ENCODE measurements around the gene PRDM2.
"Not testable (repeated sequence)": the region's sequence is repeated elsewhere in the genome, so short reads cannot be mapped to it uniquely, and the experiment has no call there.

The PRDM2 gene, protein sequence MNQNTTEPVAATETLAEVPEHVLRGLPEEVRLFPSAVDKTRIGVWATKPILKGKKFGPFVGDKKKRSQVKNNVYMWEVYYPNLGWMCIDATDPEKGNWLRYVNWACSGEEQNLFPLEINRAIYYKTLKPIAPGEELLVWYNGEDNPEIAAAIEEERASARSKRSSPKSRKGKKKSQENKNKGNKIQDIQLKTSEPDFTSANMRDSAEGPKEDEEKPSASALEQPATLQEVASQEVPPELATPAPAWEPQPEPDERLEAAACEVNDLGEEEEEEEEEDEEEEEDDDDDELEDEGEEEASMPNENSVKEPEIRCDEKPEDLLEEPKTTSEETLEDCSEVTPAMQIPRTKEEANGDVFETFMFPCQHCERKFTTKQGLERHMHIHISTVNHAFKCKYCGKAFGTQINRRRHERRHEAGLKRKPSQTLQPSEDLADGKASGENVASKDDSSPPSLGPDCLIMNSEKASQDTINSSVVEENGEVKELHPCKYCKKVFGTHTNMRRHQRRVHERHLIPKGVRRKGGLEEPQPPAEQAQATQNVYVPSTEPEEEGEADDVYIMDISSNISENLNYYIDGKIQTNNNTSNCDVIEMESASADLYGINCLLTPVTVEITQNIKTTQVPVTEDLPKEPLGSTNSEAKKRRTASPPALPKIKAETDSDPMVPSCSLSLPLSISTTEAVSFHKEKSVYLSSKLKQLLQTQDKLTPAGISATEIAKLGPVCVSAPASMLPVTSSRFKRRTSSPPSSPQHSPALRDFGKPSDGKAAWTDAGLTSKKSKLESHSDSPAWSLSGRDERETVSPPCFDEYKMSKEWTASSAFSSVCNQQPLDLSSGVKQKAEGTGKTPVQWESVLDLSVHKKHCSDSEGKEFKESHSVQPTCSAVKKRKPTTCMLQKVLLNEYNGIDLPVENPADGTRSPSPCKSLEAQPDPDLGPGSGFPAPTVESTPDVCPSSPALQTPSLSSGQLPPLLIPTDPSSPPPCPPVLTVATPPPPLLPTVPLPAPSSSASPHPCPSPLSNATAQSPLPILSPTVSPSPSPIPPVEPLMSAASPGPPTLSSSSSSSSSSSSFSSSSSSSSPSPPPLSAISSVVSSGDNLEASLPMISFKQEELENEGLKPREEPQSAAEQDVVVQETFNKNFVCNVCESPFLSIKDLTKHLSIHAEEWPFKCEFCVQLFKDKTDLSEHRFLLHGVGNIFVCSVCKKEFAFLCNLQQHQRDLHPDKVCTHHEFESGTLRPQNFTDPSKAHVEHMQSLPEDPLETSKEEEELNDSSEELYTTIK (N-terminal part only)

DNA sequence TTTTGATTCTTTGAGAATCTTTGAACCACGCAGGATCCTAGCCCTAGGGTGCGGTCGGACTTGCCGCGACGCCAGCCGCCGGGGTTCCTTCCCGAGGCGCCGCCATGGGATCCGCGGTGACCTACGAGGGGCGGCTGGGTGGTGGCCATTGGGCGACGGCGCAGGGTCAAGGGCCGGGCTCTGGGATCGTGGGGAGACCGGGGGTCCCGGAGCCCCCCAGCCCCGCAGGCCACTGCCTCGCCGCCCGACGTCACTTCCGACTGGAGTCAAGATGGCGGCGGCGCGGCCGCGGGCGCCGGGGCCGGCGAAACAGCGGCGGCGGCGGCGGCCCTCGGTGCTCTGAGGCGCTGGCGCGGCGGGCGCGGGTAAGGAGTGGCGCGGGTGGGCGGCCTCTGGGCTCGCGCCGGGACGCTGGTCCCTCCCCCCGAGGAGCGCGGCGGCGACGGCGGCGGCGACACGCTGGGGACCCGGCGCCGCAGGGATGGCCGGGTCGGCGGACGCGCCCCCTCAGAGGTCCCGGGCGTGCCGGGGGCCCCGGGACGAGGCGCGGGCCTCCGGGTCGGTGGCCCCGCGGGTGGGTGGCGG, at the start of gene PRDM2:
TSS of gene PRDM2 (plus strand) at position 253 of the 585 bp plus-strand sequence. CDS start 15,418 bp downstream, outside the sequence.
- DNase-seq = peak; percentile 51

DNA sequence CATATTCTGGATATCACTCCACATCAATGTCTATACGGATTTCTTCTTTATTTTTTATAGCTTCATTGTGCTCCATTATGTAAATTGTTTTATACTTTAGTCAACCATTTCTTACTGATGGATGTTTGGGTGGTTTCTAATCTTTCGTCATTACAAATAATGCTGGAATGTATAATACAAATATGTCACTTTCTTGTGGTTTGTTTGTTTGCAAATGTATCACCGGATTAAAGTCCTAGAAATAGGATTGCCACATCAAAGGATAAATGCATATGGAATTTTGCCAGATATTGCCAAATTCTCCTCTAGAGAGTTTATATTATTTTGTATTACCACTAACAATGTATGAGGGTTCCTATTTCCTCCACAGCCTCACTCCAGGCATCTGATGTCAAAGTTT, 48.7 kb upstream of the PRDM2 start:
- DNase-seq = no peak

DNA sequence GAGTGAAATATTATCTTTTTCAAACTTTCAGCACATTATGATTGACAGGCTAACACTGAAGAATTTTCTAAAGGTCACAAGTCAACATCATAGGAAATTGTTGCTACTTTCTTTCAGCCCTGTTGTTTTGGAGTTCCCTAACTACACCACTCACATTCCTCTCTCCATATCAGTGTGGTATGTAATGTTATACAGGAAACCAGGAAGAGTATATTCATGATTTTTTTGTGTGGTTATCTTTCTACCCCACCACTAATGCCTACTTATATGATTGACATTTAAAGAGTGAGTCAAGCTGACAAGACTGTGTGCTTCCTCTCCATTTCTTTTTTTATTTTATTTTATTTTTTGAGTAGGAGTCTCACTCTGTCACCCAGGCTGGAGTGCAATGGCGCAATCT, 47.8 kb upstream of the PRDM2 start:
- no peak for DNase-seq

DNA sequence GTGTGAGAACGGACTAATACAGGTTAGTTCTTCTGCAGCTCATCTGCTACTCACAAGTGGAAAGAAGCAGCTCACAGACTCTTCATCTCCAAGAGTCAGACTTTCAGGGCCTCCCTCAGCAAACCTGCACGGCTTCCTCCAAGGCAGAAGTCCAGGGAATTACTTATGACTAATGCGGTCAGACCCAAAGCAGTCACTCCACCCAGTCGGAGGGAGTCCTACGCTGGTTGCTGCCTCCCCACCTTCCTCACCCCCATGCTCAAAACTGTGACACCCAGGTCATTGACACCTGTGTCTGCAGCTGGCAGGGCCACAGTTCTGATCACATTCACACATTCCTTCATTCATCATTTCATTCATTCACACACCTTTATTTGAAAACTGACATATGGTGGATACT, 38.4 kb upstream of the PRDM2 start:
- no peak for DNase-seq

DNA sequence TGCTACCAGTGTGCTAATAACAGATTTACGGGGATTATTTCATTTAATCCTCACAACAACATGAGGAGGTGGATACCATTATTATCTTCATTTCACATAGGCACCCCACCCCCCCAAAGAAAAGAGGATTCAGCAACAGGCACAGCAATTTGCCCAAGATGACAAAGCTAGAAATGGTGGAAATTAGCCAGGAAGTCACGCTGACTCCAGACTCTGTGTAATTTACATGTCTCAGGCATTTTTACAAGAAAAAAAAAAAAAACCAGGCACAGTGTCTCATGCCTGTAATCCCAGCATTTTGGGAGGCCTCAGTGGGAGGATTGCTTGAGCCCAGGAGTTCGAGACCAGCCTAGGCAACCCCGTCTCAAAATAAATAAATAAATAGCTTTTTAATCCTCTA, 37.5 kb upstream of the PRDM2 start:
- DNase-seq = peak; percentile 11

DNA sequence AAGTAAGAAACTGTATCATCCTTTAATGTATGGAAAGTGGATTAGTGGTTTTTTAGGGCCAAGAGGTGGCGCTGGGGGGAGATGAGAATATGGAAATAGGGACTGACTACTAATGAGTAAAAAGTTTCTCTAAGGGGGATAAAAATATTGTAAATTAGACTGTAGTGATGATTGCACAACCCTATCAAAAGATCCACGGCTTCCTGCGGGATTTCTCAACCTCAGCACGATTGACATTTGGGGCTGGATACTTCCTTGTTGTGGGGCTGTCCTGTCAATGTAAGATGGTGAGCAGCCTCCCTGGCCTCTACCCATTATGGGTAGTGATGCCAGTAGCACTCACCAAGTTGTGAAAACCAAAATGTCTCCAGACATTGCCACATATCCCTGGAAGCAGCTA, 36.0 kb upstream of the PRDM2 start:
- DNase-seq = no peak

DNA sequence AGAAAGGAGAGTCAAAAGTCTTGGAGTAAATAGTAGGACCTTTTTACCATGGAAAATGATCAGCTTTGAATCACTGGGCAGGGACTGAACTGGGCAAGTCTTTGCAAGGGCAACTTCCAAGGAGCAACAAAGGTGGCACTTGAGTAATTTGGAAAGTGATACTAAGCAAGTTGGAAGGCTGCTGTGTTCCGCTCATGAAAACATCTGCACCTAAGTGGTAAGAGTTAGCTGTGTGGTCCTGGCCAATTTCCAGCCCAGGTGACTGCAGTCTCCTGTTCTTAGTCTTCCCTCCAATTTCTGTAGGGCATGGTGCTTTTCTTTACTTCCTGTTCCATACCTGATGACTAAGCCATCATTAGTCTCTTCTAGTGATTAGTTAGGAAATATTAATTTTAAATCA, 35.5 kb upstream of the PRDM2 start:
- no peak for DNase-seq

DNA sequence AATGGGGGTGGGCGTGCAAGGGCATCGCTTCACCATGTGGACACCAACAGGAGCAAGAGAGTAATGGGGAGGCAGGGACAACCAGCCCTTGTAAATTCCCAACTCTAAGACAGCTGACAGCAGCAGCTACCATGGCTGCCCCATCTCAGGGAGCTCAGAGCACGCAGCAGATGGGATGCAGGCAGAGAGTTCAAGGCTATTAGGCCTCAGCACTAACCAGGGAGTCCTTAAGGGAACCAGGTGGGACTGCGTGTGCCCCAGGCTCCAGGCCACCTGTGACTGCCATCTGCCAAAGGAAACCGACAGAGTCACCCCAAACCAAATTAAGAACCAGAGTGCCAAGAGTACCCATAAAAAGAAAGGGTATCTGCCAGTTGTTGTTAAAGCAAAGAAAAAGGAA, 33.7 kb upstream of the PRDM2 start:
- no peak for DNase-seq

DNA sequence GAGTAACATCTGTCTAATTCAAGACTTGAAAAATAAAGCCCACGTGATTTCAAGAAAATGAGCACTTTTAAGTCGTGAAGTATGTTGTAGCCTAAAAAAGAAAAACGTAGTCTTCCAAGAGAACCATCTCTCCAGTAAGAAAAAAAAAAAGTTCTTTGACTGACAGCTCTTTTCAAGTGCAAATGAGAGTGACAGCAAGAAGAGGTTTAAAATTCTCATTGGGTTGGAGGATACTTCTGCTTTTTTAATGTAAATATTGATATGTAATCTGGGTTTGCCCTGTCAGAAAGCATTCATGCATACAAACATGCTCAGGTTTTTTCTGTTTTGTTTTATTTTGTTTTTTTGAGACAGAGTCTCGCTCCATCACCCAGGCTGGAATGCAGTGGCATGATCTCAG, 32.3 kb upstream of the PRDM2 start:
- no peak for DNase-seq

DNA sequence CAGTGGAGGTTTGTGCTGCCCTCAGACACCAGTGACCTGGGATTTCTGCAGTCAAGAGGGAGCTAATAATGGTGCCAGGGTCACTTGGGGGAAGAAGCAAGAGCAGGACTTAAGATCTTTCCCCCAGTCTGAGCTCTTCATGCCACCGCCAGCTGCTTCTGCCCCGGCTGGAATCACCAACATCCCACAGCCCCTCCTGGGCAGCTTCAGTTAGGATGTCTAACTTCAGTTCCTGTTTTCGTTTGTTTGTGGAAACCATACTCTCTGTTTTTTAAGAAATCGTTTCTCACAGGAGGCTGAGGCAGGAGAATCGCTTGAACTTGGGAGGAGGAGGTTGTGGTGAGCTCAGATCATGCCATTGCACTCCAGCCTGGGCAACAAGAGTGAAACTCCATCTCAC, 25.6 kb upstream of the PRDM2 start:
- DNase-seq = no peak

DNA sequence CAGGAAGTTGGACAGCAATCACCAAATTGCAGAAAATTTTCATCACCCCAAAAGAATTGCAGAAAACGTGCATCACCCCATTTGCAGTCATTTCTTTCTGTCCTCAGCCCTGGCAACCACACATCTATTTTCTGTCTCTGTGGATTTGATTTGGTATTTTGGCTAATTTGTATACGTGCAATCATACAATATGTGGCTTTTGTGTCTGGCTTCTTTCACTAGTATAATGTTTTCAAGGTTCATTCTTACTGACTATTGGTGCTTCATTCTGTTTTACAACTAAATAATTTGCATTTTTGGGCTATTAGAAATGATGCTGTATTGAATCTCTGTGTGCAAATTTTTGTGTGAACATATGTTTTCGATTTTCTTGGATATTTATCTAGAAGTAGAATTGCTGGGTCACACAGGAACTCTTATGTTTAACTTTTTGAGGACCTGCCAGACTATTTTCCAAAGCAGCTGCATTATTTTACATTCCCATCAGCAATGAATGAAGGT, 24.8 kb upstream of the PRDM2 start:
- no peak for DNase-seq

DNA sequence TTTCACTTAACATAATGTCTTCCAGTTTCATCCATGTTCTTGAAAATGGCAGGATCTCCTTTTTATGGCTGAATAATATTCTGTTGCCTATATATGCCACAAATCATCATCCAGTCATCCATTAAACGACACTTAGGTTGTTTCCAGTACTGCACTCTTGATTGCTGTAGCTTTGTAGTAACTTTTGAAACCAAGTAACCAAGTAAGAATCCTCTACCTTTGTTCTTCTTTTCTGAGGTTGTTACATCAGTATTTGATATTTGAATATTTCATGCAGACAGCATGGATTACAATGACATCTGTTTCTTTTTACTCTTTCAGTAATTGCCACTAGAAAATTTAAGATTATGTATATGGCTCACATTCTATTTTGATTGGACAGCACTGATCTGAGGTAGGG, 22.1 kb upstream of the PRDM2 start:
- no peak for DNase-seq

DNA sequence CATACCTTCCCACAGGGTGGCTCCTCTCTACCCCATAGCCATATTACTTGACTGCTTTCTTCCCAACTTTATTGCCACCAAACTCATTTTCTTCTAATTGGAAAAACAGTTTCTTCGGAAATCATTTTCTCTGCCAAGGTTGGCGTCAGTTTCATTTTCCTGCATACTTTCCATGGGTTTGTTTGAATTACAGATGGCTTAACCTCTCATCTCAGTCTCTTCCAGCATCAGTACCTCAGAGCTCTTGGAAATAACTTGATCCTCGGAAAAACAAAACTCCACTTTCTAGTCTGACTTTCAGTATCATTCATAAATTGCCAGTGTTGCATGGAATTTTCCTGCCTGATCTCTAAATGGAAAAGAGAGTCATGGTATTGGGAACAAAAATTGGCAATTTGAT, 20.3 kb upstream of the PRDM2 start:
- no peak for DNase-seq

DNA sequence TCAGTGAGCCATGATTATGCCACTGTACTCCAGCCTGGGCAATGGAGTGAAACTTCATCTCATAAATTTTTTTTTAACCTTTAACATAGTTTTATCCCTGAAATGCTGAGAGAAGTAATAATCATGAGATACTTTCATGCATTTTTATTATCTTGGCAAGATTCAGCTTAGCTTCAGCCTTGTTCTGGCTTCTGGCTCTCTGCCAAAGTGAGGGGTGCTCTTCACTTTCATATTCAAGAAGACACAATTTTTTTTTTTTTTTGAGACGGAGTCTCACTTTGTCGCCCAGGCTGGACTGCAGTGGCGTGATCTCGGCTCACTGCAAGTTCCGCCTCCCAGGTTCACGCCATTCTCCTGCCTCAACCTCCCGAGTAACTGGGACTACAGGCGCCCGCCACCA, 19.4 kb upstream of the PRDM2 start:
- not testable (repeated sequence) for DNase-seq

DNA sequence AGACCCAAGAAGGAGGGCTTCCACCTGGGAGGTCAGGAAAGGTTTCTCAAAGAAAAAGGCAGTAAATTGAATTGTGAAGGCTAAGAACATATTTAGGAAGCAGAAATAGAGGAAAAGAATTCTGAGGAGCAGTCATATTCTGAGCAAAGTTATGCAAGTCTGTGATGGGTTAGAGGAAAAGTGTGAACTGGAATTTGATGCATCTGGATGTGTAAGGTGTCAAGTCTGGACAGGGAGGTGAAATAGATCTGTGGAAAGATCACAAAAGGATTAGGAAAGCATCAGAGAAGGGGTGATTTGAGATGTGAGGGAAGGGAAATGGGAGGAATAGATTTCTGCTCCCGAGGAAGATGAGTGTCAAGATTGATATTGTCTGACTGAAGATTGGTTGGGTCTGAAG, 18.1 kb upstream of the PRDM2 start:
- DNase-seq = no peak

DNA sequence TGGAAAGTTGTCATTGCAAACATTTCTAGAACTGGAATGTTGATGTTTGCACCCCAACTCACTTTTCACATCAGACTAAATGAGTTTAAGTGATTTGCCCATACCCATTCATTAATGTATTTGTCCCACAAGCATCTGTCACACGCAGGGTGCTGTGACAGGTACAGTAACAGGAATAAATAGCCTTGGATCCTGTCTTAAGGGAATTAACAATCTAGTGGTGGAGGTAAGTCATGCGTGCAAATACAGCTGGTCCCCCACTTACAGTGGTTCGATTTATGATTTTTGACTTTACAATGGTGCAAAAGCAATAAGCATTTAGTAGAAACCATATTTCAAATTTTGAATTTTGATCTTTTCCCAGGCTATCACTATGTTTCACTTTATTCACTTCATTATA, 17.5 kb upstream of the PRDM2 start:
- DNase-seq = no peak

DNA sequence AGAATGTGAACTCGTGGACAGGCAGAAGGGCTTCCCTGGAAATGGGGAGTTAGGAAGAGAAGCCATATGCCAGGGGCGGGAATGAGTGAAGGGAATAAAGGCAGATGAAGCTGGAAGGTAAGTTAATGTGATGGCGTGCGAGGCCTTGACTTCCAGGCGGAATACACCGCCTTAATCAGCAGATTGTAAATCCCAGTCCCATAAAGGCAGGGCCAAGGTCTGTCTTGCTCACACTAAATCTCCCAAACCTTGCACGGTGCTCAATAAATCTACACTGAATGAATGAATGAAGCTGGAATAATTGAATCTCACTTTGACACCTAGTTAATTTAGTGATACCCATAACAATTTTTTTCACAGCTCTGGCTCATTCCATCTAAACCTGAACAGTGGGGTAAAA, 16.8 kb upstream of the PRDM2 start:
- no peak for DNase-seq

DNA sequence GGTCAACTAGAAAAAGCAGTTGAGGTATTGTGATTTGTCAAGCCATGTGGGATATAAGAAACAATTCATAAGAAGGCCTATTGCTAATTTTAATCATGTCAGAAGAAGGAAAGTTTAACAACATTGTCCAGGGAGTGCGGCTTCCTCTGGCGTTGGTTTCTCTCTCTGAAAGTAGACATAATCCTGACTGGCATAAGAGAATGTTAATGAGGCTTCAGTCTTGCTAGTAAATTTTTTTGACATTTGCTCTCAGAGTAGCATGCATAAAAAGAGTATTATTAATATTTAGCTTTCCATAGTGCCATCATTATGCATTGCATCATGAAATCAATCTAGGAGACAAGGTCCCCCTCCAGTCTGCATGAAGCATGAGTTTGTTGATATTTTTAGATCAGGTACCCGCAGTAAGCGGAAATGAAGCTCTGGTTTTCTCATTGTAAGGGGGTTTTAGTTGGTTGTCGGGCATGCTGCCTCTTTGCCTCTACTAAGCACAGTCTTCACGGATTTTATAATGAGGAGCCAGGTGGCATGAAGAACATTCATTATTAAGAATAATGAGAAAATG, 12.8 kb upstream of the PRDM2 start:
- no peak for DNase-seq

DNA sequence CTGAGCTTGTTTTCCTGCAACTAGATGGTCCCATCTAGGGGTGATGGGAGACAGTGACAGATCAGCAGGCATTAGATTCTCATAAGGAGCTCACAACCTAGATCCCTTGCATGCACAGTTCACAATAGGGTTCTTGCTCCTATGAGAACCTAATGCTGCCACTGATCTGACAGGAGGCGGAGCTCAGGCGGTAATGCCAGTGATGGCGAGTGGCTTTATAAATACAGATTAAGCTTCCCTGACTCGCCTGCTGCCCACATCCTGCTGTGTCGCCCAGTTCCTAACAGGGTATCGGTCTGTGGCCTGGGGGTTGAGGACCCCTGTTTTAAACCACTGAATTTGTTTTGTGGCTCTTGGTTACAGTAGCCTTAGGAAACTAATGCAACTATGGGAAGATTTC, 6.9 kb upstream of the PRDM2 start:
- DNase-seq = not testable (repeated sequence)

DNA sequence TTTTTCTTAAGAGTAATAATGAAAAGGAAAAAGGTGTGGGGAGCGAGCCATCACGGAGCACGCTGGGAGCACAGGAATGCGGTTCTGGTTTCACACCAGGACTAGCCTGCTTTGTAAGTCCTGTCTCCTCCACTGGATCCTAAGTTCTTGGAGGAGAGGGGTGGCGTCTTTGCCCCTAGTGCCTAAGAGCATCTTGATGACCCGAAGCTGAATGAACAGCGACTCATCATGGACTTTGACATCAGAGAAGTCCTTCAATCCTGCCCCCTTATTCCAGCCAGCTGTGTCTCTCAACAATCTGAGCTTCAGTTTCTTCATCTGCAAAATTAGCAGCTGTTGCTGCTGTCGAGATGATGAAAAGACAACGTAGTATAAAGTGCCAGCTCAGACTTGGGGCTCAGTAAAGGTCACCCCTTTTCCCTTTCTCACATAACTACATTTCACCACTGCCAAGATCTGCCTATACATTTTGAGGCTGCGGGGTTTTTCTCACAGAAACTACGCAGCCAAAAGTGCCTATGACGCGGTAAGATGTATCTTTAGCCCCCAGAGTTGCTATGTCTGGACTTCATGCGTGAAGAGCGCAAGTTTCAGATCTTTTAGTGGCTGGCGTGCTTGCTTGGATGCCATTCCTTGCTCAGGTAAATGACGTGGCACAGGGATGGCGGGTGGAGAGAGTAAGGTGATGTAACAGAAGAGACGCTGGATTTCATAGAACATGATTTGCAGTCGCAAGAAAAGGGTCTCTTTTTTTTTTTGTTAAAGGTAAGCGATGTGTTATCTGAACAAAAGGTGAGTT, 4.9 kb upstream of the PRDM2 start:
- no peak for DNase-seq

DNA sequence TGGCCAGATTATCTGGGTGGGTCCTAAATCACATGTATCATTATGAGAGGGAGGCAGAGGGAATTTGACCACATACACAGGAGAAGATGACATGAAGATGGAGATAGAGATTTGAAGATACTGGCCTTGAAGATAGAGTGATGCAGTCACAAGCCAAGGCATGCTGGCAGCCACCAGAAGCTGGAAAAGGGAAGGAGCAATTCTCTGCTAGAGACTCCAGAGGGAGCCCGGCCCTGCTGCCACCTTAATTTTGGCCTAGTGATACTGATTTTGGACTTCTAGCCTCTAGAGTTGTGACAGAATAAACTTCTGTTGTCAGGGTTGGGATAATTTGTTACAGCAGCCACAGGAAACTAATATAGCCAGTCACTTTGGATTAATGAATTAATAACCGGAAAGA, 2.2 kb upstream of the PRDM2 start:
- DNase-seq = peak; percentile 18

DNA sequence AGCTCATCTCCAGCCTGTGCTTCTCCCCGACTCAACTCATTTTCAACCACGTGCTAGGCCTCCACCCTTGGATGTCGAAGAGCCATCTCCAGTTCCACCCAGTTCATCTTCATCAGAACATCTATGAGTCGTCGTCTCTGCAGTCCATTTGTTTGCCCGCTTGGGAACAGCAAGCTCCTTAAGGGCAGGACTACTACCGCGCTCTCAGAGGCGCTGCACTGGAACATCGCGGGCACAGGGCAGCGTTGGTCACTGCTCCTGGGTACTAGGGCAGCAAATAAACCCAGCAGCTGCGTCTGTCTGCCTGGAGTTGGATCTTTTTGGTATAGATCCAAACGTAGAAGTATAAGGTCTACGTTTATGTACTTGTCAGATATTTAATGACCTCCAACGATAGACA, 478 bp upstream of the PRDM2 start:
- peak; percentile 36 for DNase-seq

All from hematopoietic multipotent progenitor cell treated with erythropoietin and hydrocortisone succinate and interleukin-3 and kit ligand, for 8 days (in vitro differentiated cells).